Stomach (tissue), 9 donors: Measurements from ENCODE around the gene NTN4. TPM values are rescaled to one million over a fixed set of nuclear protein-coding genes. Genes with fewer than 3 reads are reported as not detected.

Source experiments
- DNase-seq, 2 donors: peaks; one replicate each; pipeline versions ENCODE4 v3.0.0 to v3.0.0-alpha.2; 2013 to 2019
- H3K27ac ChIP-seq, 5 donors: fragments of 200-600 bp in 4 of 5; sonication (generic) in 4 of 5; one replicate each; pipeline ENCODE4 v1.5.1; 2013 to 2019; ENCODE audit warnings: mild to moderate bottlenecking in 1 of 5, moderate library complexity in 1 of 5
- H3K27me3 ChIP-seq, 3 donors: fragments of 200-600 bp; sonication (generic); one replicate each; pipeline ENCODE4 v1.5.1; 2017 to 2019; ENCODE audit warnings: mixed run types in 1 of 3
- H3K36me3 ChIP-seq, 4 donors: fragments of 200-600 bp; sonication (generic); 1 replicate in 3 of 4; 2 replicates in 1 of 4; pipeline ENCODE4 v1.5.1; 2016 to 2019
- H3K4me1 ChIP-seq, 4 donors: fragments of 200-600 bp; sonication (generic); one replicate each; pipeline ENCODE4 v1.5.1; 2016 to 2019
- H3K4me3 ChIP-seq, 4 donors: fragments of 200-600 bp; sonication (generic) in 3 of 4; one replicate each; pipeline ENCODE4 v1.5.1; 2016 to 2019; ENCODE audit warnings: mild to moderate bottlenecking in 1 of 4
- H3K9me3 ChIP-seq, 4 donors: fragments of 200-600 bp; sonication (generic); one replicate each; pipeline ENCODE4 v1.5.1; 2016 to 2019
- EP300 ChIP-seq: sonication (generic); formaldehyde crosslinking; IDR thresholded peaks from one replicate; pipeline ENCODE4 v1.6.1; 2017; ENCODE audit warnings: antibody characterized with exemption
- POLR2A ChIP-seq, 4 donors: fragments of 450-650 bp; IDR thresholded peaks; one replicate each; pipeline ENCODE4 v1.6.1; 2016; ENCODE audit warnings: antibody characterized with exemption in 4 of 4, control low read depth in 2 of 4, mild to moderate bottlenecking in 1 of 4, moderate library complexity in 1 of 4
- POLR2AphosphoS5 ChIP-seq, 3 donors: sonication (generic); formaldehyde crosslinking; IDR thresholded peaks; one replicate each; pipeline ENCODE4 v1.6.1; 2016; ENCODE audit warnings: antibody characterized with exemption in 3 of 3
- WGBS, 5 donors: extraction: QIAGEN DNeasy Blood & Tissue Kit in 3 of 5; methylation state at CpG; one replicate each; pipeline versions ENCODE4 v1.1.5 to v1.1.7; 2013 to 2018; 5-methylcytosine and 5-hydroxymethylcytosine counted together
- intact Hi-C: fragments of 100-400 bp; cut with DNase I; formaldehyde crosslinking; loops from one replicate; pipeline ENCODE4 v1.15.1; 2023; ENCODE audit warnings: low total_unique reads
- polyA plus RNA-seq, 3 donors: library from polyadenylated mRNA; stranded (reverse); fragments of 200-250 nt; gene quantifications; one replicate each; pipeline ENCODE4 v1.2.3, GENCODE V29; 2013
- total RNA-seq, 5 donors: library from RNA; depleted of rRNA; stranded (reverse); fragments of >200 nt; gene quantifications; one replicate each; pipeline versions ENCODE4 v1.1.0 to v1.2.3, GENCODE V29; 2014 to 2016
- TF ChIP-seq, protein P1 (sequence below), 7 experiments: fragments of 450-650 bp in 4 of 7; fragments of 200-600 bp in 3 of 7; sonication (generic) in 3 of 7; IDR thresholded peaks; one replicate each; pipeline ENCODE4 v1.5.1; 2016 to 2019; ENCODE audit warnings: antibody characterized with exemption in 7 of 7, control low read depth in 2 of 7, mild to moderate bottlenecking in 1 of 7
- donor health status: healthy with polysubstance abuse.
- donor health status: Bipolar disorder and iron deficiency.
- donor health status: healthy.

The NTN4 gene
- total and polyA plus RNA-seq, 8 donors, result 10.5 to 110 (median 37.0) TPM

DNA sequence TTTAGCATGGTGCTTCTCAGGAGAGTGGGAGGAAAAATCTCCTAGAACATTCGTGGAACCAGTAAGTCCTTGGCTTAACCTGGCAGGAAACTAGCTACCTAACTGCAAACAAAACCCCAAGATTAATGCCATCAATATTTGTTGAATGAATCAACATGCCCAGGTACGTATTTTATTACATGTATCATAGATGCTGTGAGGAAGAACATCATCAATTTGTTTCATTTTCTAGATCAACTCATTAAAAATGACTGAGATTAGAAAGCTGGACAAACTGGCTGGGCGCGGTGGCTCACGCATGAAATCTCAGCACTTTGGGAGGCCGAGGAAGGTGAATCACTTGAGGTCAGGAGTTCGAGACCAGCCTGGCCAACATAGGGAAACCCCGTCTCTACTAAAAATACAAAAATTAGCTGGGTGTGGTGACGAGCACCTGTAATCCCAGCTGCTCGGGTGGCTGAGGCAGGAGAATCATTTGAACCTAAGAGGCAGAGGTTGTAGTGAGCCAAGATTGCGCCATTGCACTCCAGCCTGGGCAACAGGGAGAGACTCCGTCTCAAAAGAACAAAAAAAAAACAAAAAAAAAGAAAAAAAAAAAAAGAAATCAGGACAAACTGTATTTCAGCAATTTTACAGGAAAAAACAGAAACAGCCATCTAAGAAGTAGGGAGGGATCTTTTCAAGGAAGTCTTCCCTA is 88.7 kb downstream of the NTN4 start:
- peak overlapping the region in 4 of 5 donors; percentile 35 to 75 (median 52) for H3K27ac ChIP-seq

DNA sequence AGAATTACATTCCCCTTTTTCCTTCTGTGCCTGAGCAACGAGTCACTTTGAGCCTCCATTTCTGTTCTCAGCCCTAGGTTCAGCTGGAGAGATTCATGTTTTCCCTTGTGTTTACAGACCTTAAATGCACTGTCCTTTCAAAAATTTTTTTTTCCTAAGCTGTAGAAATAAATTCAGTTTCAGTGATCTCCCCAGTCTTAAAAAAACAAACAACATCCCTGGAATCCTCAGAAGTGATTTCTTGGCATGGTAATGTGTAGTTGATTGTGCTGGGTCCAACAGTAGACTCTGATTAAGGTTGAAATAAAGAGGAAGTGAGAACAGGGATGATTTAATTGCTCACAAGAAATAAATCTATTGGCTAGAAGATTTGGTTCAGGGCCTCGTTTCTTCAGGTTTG is 89.3 kb downstream of the NTN4 start:
- WGBS, 5 donors, result 30 to 48% (median 40%) methylated on average over 2 of the region's 2 CpGs
- Histone ChIP-seq H3K36me3 (peaks cover 0 to 10% (median 1%) of the 10 kb centered on the region in 4 donors), H3K9me3 (no peaks in the 10 kb centered on the region), H3K4me1 (peaks cover 0 to 19% (median 11%) of the 10 kb centered on the region in 4 donors), H3K4me3 (no peak overlapping the region), H3K27me3 (no peaks in the 10 kb centered on the region), H3K27ac (peak overlapping the region in 3 of 5 donors; percentile 31 to 48 (median 35))
- DNase-seq, result no peak
- intact Hi-C loops, result no loop called here
- TF ChIP-seq, protein P1, sequence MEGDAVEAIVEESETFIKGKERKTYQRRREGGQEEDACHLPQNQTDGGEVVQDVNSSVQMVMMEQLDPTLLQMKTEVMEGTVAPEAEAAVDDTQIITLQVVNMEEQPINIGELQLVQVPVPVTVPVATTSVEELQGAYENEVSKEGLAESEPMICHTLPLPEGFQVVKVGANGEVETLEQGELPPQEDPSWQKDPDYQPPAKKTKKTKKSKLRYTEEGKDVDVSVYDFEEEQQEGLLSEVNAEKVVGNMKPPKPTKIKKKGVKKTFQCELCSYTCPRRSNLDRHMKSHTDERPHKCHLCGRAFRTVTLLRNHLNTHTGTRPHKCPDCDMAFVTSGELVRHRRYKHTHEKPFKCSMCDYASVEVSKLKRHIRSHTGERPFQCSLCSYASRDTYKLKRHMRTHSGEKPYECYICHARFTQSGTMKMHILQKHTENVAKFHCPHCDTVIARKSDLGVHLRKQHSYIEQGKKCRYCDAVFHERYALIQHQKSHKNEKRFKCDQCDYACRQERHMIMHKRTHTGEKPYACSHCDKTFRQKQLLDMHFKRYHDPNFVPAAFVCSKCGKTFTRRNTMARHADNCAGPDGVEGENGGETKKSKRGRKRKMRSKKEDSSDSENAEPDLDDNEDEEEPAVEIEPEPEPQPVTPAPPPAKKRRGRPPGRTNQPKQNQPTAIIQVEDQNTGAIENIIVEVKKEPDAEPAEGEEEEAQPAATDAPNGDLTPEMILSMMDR (IDR thresholded peaks at IDR 0.05), result no peak
- TF ChIP-seq EP300 (no peak), POLR2A (IDR thresholded peaks at IDR 0.05) (no peak), POLR2AphosphoS5 (IDR thresholded peaks at IDR 0.05) (no peak)

More for the DNA sequence above, 88.7 kb downstream of the NTN4 start:
- WGBS, 5 donors, result 53 to 69% (median 61%) methylated on average over 12 of the region's 12 CpGs
- Histone ChIP-seq H3K4me3 (no peak overlapping the region), H3K9me3 (no peaks in the 10 kb centered on the region), H3K27me3 (no peaks in the 10 kb centered on the region), H3K36me3 (peaks cover 0 to 10% (median 0%) of the 10 kb centered on the region in 4 donors), H3K4me1 (peaks cover 0 to 24% (median 14%) of the 10 kb centered on the region in 4 donors)
- TF ChIP-seq EP300 (no peak), POLR2A (IDR thresholded peaks at IDR 0.05) (no peak), POLR2AphosphoS5 (IDR thresholded peaks at IDR 0.05) (peak in 1 of 3 donors; percentile 53)
- DNase-seq, result peak in 1 of 2 donors; percentile 49
- intact Hi-C loops, result no loop called here

DNA sequence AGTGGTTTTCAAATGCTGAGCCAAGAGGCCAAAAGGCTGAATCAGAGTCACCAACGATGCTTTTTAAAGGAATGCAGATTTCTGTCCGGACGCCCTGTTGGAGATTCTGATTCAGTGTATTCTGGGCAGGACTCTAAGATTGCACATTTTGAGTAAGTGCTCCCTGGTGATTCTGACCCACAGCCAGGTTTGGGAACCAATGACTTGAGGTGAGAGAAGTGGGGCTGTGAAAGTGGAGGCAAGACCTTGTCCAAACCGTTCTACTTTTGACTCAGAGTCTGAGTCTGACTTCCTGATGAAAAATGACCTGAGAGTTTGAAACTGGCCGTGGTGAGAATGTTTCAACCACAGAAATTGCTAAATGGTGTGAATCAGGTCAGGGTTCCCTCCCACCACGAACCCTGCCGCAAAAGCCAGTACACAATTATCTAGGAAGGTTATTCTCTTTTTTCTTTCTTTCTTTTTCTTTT is 90.2 kb downstream of the NTN4 start:
- no peak for DNase-seq
- H3K9me3 ChIP-seq, result no peaks in the 10 kb centered on the region
- intact Hi-C loops, result no loop called here
- TF ChIP-seq POLR2AphosphoS5 (IDR thresholded peaks at IDR 0.05) (no peak), POLR2A (IDR thresholded peaks at IDR 0.05) (no peak), EP300 (no peak)
- TF ChIP-seq, protein P1 (IDR thresholded peaks at IDR 0.05), result no peak
- WGBS, 5 donors, result 62 to 76% (median 65%) methylated on average over 7 of the region's 7 CpGs
- peak overlapping the region in 2 of 5 donors; percentile 31 to 48 for H3K27ac ChIP-seq
- no peaks in the 10 kb centered on the region for H3K27me3 ChIP-seq
- peaks cover 0 to 17% (median 5%) of the 10 kb centered on the region in 4 donors for H3K4me1 ChIP-seq
- H3K36me3 ChIP-seq, result peaks cover 0 to 10% (median 1%) of the 10 kb centered on the region in 4 donors
- H3K4me3 ChIP-seq, result no peak overlapping the region

DNA sequence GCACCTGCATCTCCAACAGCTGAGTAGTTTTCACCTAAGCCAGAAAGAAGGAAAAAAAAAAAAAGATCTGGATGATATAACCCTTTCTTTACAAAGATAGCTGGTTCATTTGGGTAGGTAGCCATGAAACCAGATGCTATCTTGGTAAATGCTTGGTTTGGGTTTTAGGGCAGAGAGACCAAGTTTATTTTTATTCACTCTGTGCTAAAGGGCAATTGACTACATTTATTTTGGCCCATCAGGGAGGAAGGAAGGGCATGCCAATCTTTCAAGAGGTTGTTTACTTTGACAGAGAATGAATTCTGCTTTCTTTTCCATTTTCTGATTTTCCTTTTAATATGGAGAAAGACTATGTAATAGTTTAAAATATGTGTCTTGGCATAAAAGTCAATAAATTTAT is 91.0 kb downstream of the NTN4 start:
- no peaks in the 10 kb centered on the region for H3K27me3 ChIP-seq
- no peak overlapping the region for H3K27ac ChIP-seq
- H3K9me3 ChIP-seq, result no peaks in the 10 kb centered on the region
- H3K4me1 ChIP-seq, result peaks cover 0 to 15% (median 3%) of the 10 kb centered on the region in 4 donors
- no peak overlapping the region for H3K4me3 ChIP-seq
- intact Hi-C loops, result no loop called here
- no peak for TF ChIP-seq POLR2A (IDR thresholded peaks at IDR 0.05)
- TF ChIP-seq EP300, result no peak
- TF ChIP-seq, protein P1 (IDR thresholded peaks at IDR 0.05), result no peak
- TF ChIP-seq POLR2AphosphoS5 (IDR thresholded peaks at IDR 0.05), result no peak
- H3K36me3 ChIP-seq, result peaks cover 0 to 7% (median 1%) of the 10 kb centered on the region in 4 donors
- no peak for DNase-seq
